Stimulated activated CD4-positive, alpha-beta T cell treated with anti-CD3 and anti-CD28 coated beads, Interleukin-15, amount 100 ng/mL, for 1 hour (primary cell): ENCODE data around the gene LSM10.

Source experiments
- DNase-seq, 2 donors: peaks; one replicate each; pipeline ENCODE4 v3.0.0-alpha.2; 2020; ENCODE audit warnings: low read depth in 1 of 2, low spot score in 1 of 2

Gene LSM10

DNA sequence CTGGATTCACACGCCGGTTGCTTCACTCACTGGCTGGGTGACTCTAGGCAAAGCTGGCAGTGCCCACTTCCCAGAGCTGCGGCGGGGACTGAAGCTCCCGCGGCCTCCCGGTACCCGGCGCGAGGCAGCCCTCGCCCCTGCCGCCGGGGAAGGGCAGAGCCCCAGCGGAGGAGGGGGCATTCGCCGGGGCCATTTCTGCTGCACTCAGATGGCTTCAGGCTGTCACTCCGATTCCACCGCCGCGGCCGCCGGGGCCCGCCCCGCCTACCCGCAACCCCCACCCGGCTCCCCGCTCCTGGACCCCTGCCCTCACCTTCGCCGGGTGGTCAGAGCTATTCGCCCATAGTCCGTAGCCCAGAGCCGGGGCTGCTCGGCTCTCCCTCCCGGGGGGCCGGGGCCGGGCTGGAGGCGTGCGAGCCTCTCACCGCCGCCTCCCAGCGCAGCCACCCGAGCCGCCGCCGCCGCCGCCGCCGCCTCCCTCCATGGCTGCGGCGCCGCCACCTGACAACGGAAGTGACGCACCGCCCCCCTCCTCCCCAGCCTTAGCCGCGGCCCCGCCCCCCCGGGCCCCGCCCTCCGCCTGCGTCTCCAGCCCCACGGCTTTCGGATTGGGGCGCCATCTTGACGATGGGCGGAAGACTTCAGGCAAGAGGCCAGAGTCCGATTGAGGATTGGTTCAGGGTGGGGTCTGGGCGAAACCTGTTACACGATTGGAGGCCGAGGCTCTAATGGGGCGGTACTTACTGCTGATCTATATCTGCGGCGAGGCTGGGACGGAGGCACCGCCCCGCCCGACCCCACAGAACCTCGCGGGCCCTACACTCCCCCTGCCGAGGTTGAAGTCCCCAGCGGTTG, 12.1 kb downstream of the LSM10 start, which contains the start of gene STK40:
Gene STK40, minus strand, starts transcription at position 515 of the 855 bp plus-strand sequence. CDS start 24,592 bp downstream, outside the sequence.
- DNase-seq: peak; percentile 98 to 99

DNA sequence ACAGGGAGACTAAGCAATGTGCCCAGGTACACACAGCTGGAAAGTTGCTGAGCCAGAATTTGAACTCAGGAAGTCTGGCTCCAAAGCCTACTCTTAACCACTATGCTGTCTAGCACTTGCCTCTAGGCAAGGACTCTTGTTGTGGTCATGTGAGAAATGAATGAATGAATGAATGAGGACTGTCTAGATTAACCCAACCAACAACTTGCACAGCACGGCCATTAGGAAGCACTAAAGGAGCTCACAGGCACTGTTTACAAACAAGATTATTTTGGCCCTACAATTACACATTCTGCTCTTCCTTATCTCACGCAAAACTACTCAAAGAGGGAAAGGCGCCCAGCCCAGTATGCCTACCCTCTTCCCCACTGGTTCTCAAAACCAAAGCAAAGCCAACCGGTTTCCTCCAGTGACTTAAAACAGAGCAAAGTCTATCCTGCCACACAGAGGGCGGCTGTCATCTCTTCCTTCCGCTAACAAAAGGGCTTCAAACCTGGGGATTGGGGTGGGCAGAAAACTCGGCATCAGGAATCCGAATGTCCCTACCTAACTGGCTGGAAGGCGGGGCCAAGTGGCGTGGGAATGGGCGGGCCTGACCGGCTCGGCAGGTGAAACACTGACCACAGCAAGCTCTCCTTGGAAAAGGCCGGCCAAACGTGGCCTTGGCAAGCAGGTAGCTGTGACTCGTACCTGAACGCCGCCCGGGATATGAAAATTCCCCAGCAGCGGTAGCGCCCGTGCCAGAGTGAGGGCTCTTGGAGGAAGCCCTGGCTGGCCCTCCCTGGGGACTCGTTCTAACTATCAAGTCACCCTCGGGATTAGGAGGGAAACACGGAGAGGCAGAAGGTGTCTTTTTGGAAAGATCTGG, 12.9 kb downstream of the LSM10 start:
- no peak for DNase-seq

DNA sequence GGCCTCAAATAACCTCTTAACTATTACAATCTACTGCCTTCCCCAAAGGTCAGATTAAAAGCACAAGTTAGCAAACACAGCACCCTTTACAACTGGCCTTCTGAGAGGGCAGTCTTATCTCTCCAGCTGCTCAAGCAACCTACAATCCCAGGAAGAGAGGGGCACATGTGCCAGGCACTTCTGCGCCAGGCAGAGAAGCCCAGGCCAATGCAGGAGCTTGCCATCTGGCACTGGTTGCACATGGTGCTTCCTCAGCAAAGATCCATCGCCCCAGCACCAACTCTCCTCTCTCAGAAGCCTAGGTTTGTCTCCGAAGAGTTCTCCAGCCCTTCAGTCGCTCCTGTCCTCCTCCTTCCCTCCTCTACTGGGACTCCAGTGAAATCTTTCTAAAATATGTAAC, 14.5 kb downstream of the LSM10 start:
- DNase-seq: no peak

DNA sequence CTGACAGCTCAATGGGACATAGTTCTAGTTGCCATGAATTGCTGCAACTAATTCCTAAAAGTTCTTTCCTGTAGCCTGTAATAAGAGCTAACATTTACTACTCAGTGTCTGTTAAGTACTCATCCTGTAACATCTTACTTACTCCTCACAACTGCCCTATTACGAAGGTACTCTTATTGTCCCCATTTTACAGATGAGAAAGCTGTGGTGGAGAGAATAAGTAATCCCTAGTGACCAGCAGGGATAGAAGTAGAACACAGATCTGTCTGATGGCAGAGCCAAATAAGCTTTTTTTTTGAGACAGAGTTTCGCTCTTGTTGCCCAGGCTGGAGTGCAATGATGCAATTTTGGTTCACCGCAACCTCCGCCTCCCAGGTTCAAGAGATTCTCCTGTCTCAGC, 15.0 kb downstream of the LSM10 start:
- no peak for DNase-seq

DNA sequence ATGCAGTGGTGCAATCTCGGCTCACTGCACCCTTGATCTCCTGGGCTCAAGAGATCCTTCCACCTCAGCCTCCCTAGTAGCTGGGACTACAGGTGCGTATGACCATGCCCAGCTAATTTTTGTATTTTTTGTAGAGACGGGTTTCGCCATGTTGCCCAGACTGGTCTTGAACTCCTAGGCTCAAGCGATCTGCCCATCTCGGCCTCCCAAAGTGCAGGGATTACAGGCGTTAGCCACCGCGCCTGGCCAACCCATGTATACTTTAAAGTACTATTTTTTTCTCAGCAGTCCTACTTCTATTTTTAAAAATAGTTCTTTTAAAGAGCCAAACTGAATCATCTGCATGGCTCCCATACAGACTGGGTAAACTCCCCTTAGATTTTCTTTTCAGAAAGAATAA, 15.5 kb downstream of the LSM10 start:
- DNase-seq: no peak

DNA sequence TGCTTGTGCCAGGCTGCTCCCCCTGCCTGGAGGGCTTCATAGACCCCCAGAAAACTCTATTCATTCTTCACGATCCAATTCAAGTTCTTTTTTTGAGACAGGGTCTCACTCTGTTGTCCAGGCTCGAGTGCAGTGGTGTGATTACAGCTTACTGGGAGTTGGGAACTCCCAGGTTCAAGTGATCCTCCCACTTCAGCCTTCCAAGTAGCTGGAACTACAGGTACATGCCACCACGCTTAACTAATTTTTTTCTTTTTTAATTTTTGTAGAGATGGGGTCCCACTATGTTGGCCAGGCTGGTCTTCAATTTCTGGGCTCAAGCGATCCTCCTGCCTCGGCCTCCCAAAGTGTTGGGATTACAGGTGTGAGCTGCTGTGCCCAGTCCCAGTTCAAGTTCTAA, 16.3 kb downstream of the LSM10 start:
- DNase-seq: no peak

DNA sequence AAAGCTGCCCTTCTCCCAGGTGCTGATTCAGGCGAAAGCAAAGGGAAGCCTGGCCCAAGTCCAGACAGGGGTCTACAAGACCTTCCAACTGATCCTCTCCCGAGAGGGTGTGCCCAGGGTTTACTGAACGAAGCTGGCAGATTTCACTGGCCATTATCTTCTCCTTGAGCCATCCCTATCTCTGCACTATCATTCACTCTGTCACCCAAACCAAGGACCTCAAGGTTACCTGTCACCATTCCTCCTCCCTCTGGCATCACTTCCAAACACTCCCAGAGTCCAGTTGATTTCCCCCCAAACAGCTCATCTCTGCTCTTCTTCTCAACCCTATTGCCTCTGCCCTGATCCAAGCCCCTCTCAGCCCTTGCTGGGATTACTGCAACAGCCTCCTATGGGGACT, 16.9 kb downstream of the LSM10 start:
- DNase-seq: no peak

DNA sequence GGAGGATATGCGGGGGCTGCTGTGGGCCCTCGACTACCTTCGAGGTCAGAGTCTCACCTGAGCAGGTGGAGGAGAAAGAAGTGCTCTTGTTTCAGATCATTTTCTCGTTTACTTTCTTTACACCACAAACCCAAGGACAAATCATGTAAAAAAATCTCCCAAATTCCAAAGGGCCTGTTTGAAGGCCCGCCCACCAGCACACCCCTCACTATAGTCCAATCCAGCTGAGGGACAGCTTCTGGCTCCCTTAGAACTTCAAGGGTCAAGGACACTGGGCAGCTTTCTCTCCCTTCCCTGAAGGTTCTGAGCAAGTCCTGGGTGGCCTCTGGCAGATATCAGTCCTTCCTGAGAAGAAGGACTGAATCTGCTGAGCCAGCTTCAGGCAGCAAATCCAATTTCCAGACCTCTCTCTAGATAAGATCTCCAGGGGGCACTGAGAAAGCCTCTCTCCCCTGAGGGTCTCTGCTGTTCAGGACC, 17.5 kb downstream of the LSM10 start:
- DNase-seq: no peak

DNA sequence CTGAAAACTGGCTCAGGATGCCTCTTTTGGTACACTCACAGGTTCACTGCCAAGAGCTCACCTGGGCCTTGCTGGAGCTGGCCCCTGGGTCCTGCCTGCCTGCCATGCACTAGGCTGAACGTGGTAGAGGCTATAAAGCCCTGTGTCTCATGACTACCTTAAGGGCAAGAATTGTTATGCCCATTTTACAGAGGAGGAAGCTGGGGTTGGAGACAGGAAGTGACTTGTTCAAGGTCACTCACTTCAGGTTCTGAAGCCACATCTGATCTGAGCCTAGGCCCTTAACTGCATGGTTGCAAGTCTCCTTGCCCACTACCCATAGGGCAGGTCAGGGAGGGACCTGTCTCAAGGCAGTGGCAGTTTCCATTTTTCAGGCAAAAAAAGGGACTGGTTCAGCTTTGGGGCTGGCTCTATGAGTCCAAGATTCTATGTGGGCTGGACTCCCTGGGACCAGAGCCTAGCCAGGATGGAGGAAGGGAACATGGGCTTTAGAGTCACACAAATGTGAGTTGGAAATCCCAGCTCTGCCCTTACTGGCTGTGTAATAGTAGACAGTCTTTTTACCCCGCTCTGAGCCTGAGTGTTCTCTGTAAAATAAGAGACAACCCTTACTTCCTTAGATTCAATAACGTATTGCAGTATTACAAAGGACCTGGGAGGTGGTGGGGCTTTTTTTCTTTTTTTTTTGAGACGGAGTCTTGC, 19.8 kb downstream of the LSM10 start:
- DNase-seq: no peak

DNA sequence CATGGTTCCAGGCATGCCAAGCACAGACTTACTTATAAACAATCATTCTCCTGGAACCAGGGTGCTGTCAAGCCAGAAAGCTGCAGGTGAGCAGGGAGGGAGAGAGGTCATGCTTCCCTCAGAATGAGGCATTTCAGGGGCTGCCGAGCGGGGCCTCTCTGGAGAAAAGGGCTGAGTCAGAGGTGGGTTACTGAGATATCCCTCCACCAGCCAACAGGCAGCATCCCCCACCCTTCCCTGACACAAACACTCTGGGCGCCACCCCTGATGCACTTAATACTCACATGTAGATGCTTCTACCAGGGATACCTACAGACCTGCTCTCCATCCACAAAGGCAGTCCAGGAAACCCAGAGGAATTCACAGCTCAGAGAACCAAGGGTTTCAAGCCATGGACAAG, 25.1 kb downstream of the LSM10 start:
- no peak for DNase-seq

DNA sequence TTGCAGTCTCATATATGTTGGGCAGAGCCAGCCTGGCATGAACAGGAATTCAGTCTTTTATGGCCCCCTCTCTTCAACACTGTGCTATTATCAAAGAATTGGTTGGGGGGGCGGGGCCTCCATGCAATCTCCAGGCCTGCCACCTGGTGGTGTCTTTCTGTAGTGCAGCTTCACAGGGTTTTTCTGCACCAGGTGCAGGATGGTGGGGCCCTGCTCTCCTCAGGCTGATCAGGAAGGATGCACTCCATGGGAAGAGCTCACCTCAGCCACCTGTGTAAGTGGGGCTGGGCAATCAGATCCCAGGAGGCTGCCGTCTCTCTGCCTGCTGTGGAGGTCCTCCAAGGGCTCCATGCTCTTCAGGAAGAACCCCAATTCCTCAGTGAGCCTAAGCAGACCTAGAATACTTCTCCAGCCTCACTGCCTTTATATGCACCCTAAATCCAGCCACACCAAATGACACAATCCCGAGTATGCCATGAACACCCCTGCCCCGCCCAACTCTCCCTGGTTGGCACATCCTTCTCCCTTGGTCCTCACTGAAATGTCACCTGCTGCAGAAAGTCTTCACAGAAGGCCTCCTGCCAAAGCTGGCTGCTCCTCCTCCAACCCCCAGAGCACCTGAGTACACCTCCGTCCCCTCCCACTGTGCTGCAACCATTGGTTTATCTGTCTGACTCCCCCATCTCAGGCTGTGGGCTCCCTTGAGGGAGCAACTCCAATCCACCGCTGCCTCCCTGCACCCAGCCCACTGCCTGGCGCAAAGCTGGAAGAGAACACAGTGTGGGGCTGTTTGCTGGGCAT, 28.4 kb downstream of the LSM10 start:
- DNase-seq: peak; percentile 64 to 73

DNA sequence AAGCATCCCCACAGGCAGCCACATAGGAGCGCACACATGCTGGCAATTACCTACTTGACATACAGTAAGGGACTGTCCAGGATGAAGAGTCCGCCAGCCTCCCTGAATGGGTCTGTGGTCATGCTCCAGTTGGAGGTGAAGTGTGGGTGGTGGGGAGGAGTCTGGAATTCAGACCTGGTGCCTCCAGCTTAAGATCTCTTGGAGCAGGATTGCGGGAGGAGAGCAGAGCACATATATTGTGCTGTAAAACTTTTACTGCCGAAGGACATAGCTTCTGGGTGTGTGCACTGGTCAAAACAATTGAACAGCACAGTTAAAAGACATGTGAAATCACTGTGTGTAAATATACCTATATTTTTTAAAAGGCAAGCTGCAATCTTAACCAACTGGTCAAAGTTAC, 29.9 kb downstream of the LSM10 start:
- no peak for DNase-seq

DNA sequence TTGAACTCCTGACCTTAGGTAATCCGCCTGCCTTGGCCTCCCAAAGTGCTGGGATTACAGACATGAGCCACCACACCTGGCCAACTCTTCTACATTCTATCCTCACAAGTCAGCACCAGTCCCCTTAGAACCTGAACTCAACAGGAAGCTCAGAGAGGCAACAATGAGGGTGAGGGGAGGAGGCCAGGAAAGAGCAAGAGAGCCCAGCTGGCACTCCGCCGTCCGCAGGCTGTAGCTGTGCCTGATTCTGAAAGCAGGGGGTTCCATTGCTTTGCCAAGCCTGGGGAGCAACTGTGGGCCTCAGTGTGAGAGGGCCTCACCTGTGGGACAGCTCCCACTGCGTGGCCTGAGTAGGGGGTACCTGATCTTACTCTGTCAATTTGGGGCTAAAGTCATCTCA, 30.6 kb downstream of the LSM10 start:
- DNase-seq: no peak

DNA sequence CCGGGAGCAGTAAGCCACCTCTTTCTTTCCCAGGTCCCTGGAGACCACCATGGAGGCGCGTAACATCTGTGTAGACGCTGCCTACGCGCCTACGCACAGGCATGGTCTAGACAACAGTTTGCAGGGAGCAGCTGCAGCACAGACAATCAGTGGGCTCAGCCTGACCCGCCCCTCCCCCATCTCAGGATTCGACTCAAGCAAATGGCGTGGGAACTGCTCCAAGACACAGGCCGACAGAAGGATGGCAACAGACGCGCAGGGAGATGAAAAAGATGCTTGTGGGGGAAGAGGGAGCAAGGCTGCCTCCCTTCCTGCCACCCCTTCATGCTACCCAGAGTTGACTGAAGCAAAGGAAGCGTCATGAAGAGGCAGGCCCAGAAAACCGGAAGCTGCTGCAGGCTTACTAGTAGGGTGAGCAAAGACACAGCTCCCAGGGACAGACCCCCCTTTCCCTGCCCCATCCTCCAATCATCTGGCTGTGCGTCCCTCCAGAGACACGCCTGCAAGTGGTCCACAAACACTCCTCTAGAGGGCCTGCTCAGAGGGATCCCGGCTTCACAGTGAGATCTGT, 31.5 kb downstream of the LSM10 start:
- DNase-seq: peak in 1 of 2 donors; percentile 26

DNA sequence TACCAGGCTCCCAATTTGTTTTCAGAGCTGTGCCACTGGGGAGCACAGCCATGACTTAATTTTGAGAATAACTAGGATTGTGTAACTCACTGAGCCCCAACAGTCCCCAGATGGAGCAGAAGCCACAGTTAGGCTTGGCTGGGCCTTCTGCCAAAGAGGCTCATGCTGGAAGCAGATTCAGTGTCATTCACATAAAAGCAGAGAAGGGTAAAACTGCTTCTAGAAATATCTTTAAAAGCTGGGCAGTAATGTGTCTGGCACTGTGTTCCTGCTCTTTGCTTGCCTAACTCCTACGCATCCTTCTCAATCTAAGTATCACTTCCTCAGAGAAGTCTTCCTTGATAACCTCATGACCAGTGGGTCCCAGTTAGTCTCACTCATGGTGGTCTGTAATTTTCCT, 32.3 kb downstream of the LSM10 start:
- no peak for DNase-seq

DNA sequence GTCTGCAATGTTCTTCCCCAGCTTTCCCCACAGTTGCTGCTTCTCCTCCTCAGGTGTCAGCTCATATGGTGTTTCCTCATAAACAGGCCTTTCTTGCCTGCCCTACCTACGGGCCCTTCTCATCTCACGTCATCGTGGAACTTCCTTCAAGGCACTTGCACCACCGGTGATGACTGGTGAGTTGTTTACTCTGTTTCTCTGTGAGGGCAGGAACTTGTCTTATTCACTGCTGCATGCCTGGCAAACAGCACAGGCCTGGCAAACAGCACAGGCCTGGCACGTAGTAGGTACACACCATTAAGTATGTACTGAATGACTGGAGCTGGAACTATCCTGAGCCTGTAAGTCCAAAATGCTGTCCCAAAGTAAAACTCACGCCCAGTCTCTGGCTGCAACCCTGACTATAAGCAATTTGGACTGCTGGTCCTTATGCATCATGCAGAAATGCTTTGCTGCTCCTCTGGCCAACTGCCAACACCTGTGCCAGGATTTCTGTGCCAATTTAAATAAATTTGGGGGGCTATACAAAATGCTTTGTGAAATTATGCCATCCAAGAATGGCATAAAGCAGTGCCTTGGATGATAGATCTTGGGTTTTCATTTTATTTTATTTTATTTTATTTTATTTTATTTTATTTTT, 37.7 kb downstream of the LSM10 start:
- DNase-seq: no peak

DNA sequence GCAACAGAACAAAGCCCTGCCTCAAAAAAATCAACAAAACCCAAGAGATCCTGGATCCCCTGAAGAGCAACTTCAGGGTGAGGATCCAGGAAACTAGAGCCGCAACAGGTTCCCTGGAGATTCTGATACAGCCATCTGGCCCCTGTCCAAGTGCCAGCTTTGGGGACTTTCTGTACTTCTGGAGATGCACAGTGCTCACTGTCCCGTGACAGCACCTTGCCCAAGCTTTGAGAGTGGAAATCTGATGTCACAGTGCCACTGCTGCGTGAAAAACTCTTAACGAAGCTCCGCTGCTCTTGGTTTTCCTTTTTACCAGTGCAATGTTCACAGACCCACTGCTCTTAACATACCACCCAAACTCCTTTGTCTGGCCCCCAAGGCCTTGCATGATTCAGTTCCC, 38.3 kb downstream of the LSM10 start:
- DNase-seq: no peak

DNA sequence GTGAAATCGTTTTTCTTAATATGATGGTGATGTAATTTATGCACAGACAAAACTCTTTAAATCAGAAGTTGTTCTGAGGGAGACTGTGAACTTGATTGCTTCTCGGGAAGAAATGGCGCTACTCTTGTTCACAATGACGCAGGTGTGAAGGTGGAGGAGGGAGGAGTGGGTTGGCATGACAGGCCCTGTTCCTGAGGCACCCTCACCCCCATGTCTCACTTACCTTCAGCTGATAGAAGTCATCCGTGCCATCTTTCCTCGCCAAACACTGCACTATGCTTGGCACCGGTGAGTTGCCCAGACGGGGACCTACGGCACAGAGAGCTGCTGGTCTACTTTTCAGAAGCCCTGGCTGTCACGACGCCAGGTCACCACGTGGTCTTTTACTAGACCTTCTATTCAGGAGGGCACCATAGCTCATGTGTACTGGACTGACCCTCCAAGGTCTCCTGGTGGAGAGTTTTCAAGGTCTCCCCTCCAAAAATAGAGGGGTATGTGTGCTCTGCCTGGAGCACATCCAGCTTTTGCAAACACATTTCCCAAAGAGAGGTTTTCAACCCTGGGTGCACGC, 39.1 kb downstream of the LSM10 start:
- DNase-seq: no peak

DNA sequence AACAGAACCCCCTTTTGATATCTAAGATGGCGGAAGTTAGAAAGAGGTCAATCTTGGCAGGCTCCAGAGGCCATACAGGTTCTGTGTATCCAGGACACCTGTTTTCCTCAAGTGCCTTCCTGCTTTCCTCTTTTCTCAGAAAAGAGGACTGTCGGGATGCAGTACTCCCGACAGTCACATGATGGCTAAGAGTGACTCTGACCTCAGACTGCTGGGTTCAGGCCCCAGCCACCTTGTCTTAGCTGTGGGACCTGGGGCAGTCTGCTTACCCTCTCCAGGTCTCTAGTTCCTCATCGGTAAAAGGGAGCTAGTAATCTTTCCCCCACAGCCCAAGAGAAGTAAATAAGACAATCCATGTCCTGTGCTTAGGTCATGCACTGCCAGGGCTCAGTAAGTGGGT, 41.9 kb downstream of the LSM10 start:
- DNase-seq: no peak
